ENCODE measurements around the gene SH3D21. TPM values are rescaled to one million over a fixed set of nuclear protein-coding genes. Genes with fewer than 3 reads are reported as not detected.

SH3D21 gene
- total RNA-seq, 1 experiment from 2014 or later: 18.3 TPM

DNA sequence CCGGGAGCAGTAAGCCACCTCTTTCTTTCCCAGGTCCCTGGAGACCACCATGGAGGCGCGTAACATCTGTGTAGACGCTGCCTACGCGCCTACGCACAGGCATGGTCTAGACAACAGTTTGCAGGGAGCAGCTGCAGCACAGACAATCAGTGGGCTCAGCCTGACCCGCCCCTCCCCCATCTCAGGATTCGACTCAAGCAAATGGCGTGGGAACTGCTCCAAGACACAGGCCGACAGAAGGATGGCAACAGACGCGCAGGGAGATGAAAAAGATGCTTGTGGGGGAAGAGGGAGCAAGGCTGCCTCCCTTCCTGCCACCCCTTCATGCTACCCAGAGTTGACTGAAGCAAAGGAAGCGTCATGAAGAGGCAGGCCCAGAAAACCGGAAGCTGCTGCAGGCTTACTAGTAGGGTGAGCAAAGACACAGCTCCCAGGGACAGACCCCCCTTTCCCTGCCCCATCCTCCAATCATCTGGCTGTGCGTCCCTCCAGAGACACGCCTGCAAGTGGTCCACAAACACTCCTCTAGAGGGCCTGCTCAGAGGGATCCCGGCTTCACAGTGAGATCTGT is 60.0 kb downstream of the SH3D21 start:
- no peak overlapping the region for H2BK15ac ChIP-seq (ENCODE audit: low read depth, low read length)
- H3K27ac ChIP-seq (ENCODE audit: insufficient read length, low read depth, low read length): no peak overlapping the region
- no peak overlapping the region for H2BK120ac ChIP-seq (ENCODE audit: low read depth, low read length, poor library complexity, severe bottlenecking)
- H3K79me1 ChIP-seq (ENCODE audit: insufficient read depth, low read depth, low read length, poor library complexity, severe bottlenecking): peaks cover 2% of the 10 kb centered on the region
- no peak overlapping the region for H4K5ac ChIP-seq (ENCODE audit: insufficient read length, low read depth, low read length)
- no peak overlapping the region for H2AFZ ChIP-seq (ENCODE audit: low read length)
- no peak overlapping the region for H3K14ac ChIP-seq (ENCODE audit: insufficient read depth, low read length)
- H3K4me1 ChIP-seq (ENCODE audit: insufficient read depth, low read length): peaks cover 3% of the 10 kb centered on the region; the same call in 1 of the 2 replicates
- TF ChIP-seq, protein P1, sequence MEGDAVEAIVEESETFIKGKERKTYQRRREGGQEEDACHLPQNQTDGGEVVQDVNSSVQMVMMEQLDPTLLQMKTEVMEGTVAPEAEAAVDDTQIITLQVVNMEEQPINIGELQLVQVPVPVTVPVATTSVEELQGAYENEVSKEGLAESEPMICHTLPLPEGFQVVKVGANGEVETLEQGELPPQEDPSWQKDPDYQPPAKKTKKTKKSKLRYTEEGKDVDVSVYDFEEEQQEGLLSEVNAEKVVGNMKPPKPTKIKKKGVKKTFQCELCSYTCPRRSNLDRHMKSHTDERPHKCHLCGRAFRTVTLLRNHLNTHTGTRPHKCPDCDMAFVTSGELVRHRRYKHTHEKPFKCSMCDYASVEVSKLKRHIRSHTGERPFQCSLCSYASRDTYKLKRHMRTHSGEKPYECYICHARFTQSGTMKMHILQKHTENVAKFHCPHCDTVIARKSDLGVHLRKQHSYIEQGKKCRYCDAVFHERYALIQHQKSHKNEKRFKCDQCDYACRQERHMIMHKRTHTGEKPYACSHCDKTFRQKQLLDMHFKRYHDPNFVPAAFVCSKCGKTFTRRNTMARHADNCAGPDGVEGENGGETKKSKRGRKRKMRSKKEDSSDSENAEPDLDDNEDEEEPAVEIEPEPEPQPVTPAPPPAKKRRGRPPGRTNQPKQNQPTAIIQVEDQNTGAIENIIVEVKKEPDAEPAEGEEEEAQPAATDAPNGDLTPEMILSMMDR (conservative IDR thresholded peaks at IDR 0.05): no peak
- peak overlapping the region; percentile 71 to 95 (median 92); a peak in 6 of 7 replicates for H3K27ac Mint-ChIP-seq
- no peak overlapping the region for H3K23ac ChIP-seq (ENCODE audit: insufficient read length, low read depth, low read length)
- WGBS (ENCODE audit: extremely low coverage, insufficient read length, low lambda C conversion rate): no CpG with 5 or more reads among the region's 18 CpGs
- H3K27me3 Mint-ChIP-seq (ENCODE audit: low read depth): no peaks in the 10 kb centered on the region
- no peak overlapping the region for H2BK12ac ChIP-seq (ENCODE audit: insufficient read length, low read depth, low read length)
- no peak overlapping the region for H3K4ac ChIP-seq (ENCODE audit: low read depth, low read length)
- peaks cover 1% of the 10 kb centered on the region; the same call in 1 of the 2 replicates for H3K79me2 ChIP-seq (ENCODE audit: insufficient read depth, low read length)
- H3K4me2 ChIP-seq (ENCODE audit: insufficient read depth, insufficient read length, low read length): no peak overlapping the region
- no peaks in the 10 kb centered on the region for H4K20me1 ChIP-seq (ENCODE audit: control insufficient read depth, insufficient read depth, insufficient read length)
- H3K4me1 Mint-ChIP-seq: peaks cover 22 to 23% of the 10 kb centered on the region in 2 experiments
- no peak overlapping the region for H3T11ph ChIP-seq (ENCODE audit: low read length)
- peak; percentile 71 for DNase-seq
- no peak overlapping the region for H4K8ac ChIP-seq (replicated peaks; ENCODE audit: insufficient read length, low read depth, low read length)
- no peaks in the 10 kb centered on the region for H3K27me3 ChIP-seq (ENCODE audit: insufficient read depth, low read length)
- H3K56ac ChIP-seq (ENCODE audit: insufficient read length, low read depth, low read length): no peak overlapping the region
- no peak overlapping the region for H3K18ac ChIP-seq (ENCODE audit: insufficient read length, low read depth, low read length)
- H3K9me3 Mint-ChIP-seq: no peaks in the 10 kb centered on the region
- no peaks in the 10 kb centered on the region for H3K23me2 ChIP-seq (ENCODE audit: insufficient read length, low read depth, low read length, poor library complexity, severe bottlenecking)
- H3K4me3 Mint-ChIP-seq: no peak overlapping the region; a peak in 1 of 5 replicates
- no peak overlapping the region for H2BK20ac ChIP-seq (ENCODE audit: low read depth, low read length, poor library complexity, severe bottlenecking)
- no peaks in the 10 kb centered on the region for H3K9me3 ChIP-seq (ENCODE audit: control insufficient read depth, low read depth, low read length)
- H3K9ac ChIP-seq (ENCODE audit: extremely low read depth, insufficient read length, low read length): no peak overlapping the region
- H4K91ac ChIP-seq (ENCODE audit: insufficient read length, low read depth, low read length): no peak overlapping the region
- H3K36me3 Mint-ChIP-seq (ENCODE audit: insufficient read depth in 1 of 3, low read depth in 3 of 3): peaks cover 0 to 20% (median 5%) of the 10 kb centered on the region in 3 experiments
- H2AK5ac ChIP-seq (ENCODE audit: insufficient read length, low read length): no peak overlapping the region
- H2BK5ac ChIP-seq (ENCODE audit: insufficient read length, low read length): no peak overlapping the region

Measured in H9 (cell line).